Measurements from ENCODE around the gene COG5.

GRCh38 chr7:107166736-107167426 lies 396.8 kb downstream of the COG5 start:
- TF ChIP-seq TARDBP (IDR thresholded peaks at IDR 0.05) (no peak), SP1 (IDR thresholded peaks at IDR 0.05) (no peak), NFRKB (IDR thresholded peaks at IDR 0.05) (no peak)

Data from HEK293T (cell line).